ENCODE measurements around the gene ASB4.

Gene ASB4

DNA sequence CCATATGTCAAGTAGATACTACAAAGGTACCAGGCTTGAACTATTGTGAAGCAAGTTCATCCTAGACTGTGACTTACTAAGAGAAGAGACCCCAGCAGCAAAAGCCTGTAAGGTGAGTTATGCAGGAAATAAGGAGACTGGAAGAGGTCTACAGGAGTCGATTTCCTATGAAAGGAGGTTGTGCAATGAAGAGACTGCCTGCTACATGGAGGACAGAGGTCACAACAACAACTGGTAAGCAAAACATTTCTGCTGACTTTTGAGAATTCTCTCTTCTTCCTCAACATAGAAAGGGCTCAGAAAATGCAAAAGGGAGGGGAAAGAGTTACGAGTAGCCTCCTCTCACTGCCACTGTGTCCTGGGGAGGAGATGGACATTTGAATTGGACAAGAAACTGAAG, 68.2 kb downstream of the ASB4 start:
- no peak for DNase-seq (ENCODE audit: low read depth)

DNA sequence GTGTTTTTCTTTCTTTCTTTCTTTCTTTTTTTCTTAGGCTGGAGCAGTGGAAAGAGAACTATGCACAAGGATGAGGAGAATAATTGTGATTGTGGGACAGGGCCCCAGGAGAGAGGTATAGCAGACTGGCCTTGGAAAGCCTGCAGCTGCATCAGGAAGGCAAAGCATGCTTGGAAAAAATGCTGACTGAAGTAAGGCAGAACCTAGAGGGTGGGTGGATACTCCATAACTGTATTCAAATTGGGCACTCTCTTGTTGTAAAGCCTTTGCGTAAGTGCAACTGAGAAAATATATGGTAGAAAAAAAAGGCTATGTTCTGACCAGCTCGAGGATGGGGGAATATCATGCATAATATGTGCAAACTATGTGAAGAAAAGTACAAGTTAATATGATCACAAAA, 71.0 kb downstream of the ASB4 start:
- no peak for DNase-seq (ENCODE audit: low read depth)

DNA sequence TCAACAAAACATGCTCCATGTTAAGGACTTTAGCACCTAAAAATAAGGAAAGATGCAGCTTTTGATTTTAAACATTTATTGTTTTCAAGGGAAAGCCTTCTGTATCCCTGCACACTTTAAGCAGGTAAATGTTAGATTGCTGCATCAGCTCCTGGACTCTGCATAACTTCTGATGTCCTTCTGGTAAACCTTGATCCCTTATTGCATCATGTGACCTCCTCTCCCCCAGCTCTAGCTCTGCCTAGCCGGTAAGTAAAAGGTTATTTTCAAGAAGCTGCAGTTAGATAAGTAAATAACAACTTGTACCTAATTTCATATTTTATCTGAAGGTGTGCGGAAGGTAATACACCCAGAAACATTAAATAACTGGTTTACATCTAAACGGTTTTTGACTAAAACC, 73.1 kb downstream of the ASB4 start:
- DNase-seq (ENCODE audit: low read depth): no peak

DNA sequence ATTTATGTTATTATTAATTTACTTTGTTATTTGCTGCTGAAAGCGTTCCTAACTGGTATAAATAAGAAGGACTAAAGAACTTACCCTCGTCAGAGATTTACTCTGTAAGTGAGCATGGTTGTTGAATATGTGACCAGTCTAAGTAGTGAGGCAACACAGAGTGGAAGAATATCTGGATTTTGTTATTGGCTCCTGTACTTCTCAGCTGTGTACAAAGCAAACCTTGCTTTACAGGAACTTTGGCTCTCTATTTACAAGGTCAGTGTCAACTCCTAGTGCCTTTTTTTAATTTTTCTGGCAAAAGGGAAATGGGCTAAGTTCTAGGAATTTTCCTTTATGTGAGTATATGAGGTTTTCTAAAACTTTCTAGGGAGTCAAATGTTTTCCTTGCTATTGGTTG, 74.9 kb downstream of the ASB4 start:
- DNase-seq (ENCODE audit: low read depth): no peak

DNA sequence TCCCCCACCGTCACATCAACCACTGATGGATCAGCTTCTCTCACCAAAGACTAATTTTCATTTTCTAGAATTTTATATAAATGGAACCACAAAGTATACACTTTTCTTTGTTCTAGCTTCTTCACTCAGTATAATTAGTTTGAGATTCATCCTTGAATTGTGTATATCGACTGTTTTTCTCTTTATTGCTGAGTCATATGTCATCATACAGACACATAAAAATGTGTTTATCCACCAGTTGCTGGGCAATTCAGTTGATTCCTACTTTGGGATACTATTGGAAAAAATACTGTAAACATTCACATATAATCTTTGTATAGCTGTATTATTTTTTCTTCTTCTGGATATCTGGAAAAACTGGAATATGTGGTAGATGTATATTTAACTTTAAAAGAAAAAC, 84.0 kb downstream of the ASB4 start:
- no peak for DNase-seq (ENCODE audit: low read depth)

DNA sequence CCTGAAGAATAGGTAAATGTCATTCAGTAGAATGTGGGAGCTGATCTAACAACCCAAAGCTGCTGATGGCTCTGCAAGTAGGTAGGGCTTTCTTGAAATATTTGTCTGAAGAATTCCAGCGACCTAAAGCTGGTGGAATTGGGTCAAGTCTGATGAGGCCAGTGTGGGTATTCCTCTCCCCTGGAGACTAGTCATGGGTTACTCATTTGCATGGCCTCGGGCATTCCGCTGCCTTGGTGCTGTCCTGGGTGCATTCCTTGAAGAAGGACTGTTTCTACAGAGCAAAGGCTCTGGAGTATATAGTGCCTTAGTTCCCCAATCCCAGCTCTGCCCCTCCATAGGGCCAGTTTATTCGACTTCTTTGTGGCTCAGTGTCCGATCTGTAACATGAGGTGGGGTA, 91.4 kb downstream of the ASB4 start:
- no peak for DNase-seq (ENCODE audit: low read depth)

DNA sequence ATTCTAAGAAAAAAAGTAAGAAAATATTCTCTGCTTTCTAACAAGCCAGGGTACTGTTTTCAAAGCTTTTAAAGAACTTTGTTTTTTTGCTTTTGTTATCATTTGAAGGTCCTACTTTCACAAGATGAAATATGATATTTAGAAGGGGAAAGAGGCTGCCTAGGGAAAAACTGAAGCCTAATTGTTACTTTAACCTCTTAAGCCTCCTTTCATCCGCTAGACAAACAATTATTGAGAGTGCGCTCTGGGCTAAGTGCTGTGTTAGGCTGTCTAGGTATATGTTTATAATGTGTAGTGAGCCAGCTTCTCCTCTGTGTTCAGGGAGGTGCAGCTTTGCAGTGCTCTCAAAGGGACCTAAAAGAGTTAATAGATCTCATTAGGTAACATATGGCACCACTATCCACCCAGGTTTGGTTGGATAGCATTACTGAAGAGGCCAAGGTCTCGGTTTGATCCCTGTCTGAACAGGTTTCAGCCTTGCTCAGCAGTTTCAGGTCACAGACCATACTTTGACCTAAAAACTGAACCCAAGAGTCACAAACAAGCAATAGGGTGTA, 92.6 kb downstream of the ASB4 start:
- DNase-seq (ENCODE audit: low read depth): no peak

DNA sequence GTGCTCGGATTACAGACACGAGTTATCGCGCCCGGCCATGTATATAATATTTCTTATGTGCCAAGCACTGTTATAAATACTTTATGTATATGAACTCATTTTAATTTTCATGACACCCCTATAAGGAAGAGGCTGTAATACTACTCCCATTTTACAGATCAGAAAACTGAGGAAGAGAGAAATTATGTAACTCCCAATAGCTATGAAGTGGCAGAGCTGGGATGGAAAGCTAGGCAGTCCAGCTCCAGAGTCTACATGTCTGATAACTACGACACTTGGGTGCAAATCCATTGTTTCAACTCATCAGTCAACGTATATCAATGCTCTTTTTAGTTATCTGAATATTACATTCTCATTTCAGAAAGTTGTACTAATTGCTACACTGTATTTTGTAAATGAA, 93.6 kb downstream of the ASB4 start:
- DNase-seq (ENCODE audit: low read depth): no peak

DNA sequence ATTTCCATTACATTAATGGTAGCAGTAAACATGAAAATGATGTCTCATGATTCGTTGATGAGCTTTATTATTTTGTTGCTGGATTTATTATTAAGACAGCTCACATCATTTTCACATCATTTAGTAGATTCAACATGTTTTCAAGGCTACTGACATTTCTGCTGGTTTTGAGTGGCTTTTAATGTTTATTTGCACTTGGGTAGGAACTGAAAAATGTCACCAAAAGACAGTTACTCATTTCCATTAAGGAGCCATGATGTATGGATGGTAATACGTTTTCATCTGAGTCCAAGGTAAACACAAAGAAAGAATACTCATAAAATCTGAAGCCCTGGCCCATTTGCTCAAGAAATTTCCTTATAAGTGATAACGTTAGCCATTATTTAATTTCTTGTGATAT, 95.7 kb downstream of the ASB4 start:
- DNase-seq (ENCODE audit: low read depth): no peak

DNA sequence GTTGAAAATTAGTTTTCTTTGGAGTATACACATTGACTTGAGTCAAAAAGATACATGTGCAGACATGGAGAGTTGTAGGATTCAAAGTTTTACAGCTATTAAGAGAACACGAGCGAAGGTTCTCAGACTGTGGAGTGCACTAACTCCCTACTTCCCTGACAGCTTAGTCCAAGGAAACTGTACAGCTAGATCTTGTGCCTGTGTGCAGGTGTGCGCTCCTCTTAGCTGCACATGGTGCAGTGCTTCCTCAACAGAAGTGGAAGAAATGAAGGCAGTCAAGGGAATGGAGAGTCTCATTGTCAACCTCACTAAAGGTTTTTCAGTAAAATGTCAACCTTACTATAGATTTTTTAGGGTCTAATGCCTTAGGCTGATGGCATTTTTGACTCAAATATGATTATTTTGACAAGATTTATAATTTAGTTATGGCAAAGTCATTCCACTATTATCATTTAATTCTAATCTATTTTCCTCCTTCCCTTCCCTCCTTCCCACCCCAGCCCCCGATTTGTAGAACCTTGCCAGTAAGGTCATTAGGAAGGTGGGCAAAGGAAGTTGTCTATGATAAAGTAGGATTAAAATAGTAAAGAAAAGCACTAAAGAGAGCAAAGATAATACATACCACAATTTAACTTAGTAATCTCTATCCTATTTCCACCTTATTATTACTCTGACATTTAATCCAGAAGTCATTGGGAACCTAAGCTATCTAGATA, 97.0 kb downstream of the ASB4 start:
- no peak for DNase-seq (ENCODE audit: low read depth)

DNA sequence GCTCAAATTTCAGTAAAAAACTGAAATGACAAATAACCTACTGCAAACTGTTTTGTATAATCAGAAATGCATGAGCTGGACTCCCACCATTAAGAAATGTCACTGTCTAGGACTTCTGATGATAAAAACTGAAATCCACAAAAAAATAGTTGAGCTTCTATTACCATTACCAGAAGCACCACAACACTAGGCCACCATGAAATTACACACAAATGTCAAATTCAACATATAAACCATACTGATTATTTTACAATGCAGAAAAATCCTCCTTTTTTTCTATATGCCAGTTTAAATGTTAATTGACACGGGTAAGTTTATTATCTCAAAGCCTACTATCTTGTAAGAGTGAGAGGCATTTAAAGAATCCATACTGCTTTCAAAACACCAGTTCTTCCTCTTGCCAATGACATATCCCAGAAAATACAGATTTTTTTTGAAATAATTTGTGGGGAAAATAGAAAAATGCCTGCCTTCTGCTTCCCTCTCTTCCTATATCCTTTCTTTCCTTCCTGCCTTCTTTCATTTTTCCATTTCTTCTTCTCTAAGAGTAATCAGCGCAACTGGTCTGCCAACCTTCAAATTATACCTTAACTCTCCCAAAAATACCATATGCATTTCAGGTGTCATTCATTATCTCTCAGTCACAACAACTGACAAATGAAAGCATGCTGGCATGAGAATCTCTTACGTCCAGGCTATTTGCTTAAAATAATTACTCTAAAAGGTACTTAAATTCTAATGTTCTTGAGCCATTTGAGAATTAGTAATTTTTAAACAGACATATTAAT, 98.3 kb downstream of the ASB4 start:
- no peak for DNase-seq (ENCODE audit: low read depth)

DNA sequence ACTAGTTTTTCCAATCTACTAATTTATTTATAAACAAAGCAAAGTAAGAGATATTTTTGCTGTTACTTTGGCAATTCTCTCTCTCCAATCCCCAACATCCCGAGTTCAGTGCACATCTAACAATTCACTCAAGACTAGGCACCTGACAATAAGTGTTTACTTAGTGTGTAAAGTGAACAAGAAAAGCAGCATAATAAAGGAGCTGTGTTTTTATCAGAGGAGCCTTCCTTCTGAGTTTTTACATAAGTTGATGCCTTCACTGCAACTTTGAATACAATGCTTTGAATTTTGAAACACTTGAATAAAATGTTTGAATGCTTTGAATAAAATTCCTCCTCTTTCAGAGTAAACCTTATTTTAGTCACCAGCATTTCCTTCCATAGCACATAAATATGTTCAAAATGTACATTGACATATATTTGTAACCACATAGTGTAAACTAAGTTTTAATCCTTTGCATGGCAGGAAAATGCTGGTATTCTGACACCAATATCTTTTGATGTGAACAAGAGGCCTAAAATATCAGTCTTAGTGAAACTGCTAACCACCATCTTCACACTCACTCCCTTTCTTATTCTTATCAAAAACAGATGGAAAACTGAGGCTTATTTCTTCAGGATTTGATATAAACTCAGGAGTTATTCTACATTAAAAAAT, 99.2 kb downstream of the ASB4 start:
- DNase-seq (ENCODE audit: low read depth): no peak

DNA sequence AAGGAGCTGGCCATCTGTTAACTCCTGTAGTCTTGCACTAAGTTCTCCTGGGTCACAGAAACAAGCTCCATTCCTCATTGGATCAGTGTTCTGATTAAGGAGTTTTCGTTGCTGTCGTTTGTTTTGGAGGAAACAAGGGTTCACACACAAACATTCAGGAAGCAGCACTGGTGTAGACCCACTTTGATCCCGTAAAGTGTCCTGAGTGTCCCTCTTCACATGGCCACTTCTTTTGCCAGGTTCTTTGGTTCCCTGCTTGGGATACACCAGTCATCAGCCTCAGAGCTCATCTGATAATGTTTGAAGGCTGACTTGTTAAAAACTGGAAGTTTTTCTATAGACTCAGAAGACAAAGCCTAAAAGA, 99.7 kb downstream of the ASB4 start:
- no peak for DNase-seq (ENCODE audit: low read depth)

DNA sequence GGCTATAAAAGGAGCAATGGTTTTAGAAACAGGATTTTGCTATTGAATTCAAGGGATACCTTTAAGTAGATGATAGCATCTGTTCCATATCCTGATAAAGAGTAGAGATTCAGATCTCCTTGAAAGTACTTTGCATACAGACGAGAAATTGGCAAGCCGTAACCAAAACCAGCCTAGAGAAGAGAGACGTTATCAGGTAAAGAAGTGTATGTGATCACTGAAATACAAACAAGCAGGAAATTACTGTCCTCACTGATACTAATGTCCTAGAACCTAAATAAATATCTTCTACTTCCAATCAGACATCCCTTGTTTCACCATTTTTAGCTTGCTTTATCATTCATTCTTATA, 101.2 kb downstream of the ASB4 start:
- DNase-seq (ENCODE audit: low read depth): no peak

DNA sequence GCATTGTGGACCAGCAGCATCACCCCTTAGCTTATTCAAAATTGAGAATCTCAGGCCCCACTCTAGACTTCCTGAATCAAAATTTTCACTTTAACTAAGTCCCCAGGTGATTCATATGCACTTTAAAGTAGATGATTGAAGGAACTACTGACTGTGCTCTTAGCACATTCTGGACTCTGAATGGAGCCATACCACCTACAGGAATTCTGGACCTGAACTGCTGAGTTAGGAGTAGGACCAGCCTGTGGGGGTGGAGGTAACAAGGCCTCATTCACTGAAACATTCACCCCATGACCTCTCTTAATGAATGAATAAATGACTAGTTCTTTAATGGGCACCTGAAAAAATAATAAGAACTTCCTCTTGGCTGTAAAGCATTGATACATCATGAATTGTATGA, 103.3 kb downstream of the ASB4 start:
- DNase-seq (ENCODE audit: low read depth): no peak

DNA sequence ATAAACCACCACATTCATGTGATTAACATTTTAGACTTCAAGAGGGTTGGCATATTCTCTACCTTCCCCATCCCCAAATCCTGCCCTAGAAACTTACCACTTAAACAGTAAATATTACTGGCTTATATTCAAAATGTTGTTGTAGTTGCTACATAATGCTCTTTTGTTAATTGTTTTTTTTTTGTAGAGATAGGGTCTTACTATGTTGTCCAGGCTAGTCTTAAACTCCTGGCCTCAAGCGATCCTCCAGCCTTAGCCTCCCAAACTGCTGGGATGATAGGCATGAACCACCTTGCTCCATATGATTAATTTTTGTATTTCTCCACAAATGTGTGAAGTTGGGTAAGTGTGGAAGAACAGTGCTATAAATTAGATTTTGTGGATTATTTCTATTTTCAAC, 104.0 kb downstream of the ASB4 start:
- no peak for DNase-seq (ENCODE audit: low read depth)

Data from activated T-cell treated with anti-CD3 and anti-CD28 coated beads for 1 hour (primary cell).